Fibroblast of lung (primary cell): ENCODE results near the gene DXO. TPM values are rescaled to one million over a fixed set of nuclear protein-coding genes. Genes with fewer than 3 reads are reported as not detected.
A peak's percentile ranks its signal among the peaks of the same experiment; 100 is the strongest.
"Not testable (repeated sequence)": the region's sequence is repeated elsewhere in the genome, so short reads cannot be mapped to it uniquely, and the experiment has no call there.

Source experiments
- DNase-seq, 2 donors: peaks; one replicate each; pipeline versions ENCODE4 v3.0.0 to v3.0.0-alpha.2; 2010; ENCODE audit warnings: low read depth in 2 of 2
- H2AFZ ChIP-seq: 2 replicates; pipeline ENCODE4 v1.5.1; 2012; ENCODE audit warnings: low read length, control low read depth, inconsistent platforms
- H3K27ac ChIP-seq: 2 replicates; pipeline ENCODE4 v1.5.1; 2011; ENCODE audit warnings: low read length, control low read depth; ENCODE audit not compliant: insufficient read depth
- H3K27me3 ChIP-seq: 2 replicates; pipeline ENCODE4 v1.5.1; 2011; ENCODE audit warnings: mild to moderate bottlenecking, low read length; ENCODE audit not compliant: control insufficient read depth, insufficient read depth
- H3K36me3 ChIP-seq: 2 replicates; pipeline ENCODE4 v1.5.1; 2011; ENCODE audit warnings: low read length; ENCODE audit not compliant: control insufficient read depth, insufficient read depth
- H3K4me1 ChIP-seq: 2 replicates; pipeline ENCODE4 v1.5.1; 2011; ENCODE audit warnings: low read length; ENCODE audit not compliant: control insufficient read depth, insufficient read depth; ENCODE audit errors: extremely low read depth
- H3K4me2 ChIP-seq: 2 replicates; pipeline ENCODE4 v1.5.1; 2011; ENCODE audit warnings: low read length, control low read depth; ENCODE audit not compliant: insufficient read depth; ENCODE audit errors: extremely low read depth
- H3K4me3 ChIP-seq, 4 experiments: fragments of 200-600 bp in 1 of 4; sonication (generic) in 1 of 4; replicated peaks in 1 of 4; 2 replicates each; pipeline ENCODE4 v1.5.1; 2011 to 2016; ENCODE audit warnings: low read length in 4 of 4, low read depth in 3 of 4, mild to moderate bottlenecking in 3 of 4, control low read depth in 2 of 4, inconsistent platforms in 1 of 4, mixed read lengths in 1 of 4; ENCODE audit not compliant: insufficient read depth in 1 of 4; ENCODE audit errors: control extremely low read depth in 1 of 4
- H3K79me2 ChIP-seq: 2 replicates; pipeline ENCODE4 v1.5.1; 2012; ENCODE audit warnings: mild to moderate bottlenecking, low read length, inconsistent platforms; ENCODE audit not compliant: control insufficient read depth, insufficient read depth
- H3K9ac ChIP-seq: 2 replicates; pipeline ENCODE4 v1.5.1; 2011; ENCODE audit warnings: mild to moderate bottlenecking, low read length, control low read depth; ENCODE audit not compliant: insufficient read depth
- H3K9me3 ChIP-seq: 2 replicates; pipeline ENCODE4 v1.5.1; 2012; ENCODE audit warnings: low read depth, low read length; ENCODE audit not compliant: control insufficient read depth, insufficient read depth
- H4K20me1 ChIP-seq: 2 replicates; pipeline ENCODE4 v1.5.1; 2011; ENCODE audit warnings: low read length; ENCODE audit not compliant: control insufficient read depth, insufficient read depth; ENCODE audit errors: extremely low read depth
- CTCF ChIP-seq, 2 donors: IDR thresholded peaks in 1 of 2; conservative IDR thresholded peaks in 1 of 2; 1 replicate in 1 of 2; 2 replicates in 1 of 2; pipeline ENCODE4 v1.5.1; 2011 to 2012; ENCODE audit warnings: low read length in 2 of 2, control low read depth in 1 of 2, inconsistent platforms in 1 of 2, low read depth in 1 of 2, mild to moderate bottlenecking in 1 of 2
- EZH2 ChIP-seq: IDR thresholded peaks from 2 replicates; pipeline ENCODE4 v1.5.1; 2012; ENCODE audit warnings: low read length, control low read depth, mild to moderate bottlenecking; ENCODE audit errors: missing control alignments
- polyA plus RNA-seq, 2 donors: library from polyadenylated mRNA; depleted of rRNA in 1 of 2; stranded (reverse) in 1 of 2; unstranded in 1 of 2; fragments of >200 nt; gene quantifications; 2 replicates each; pipeline ENCODE4 v1.2.1, GENCODE V29; 2011 to 2012; ENCODE audit warnings: missing spikeins in 1 of 2
- total RNA-seq: library from RNA; depleted of rRNA; stranded (reverse); fragments of >200 nt; gene quantifications from 2 replicates; pipeline ENCODE4 v1.2.1, GENCODE V29; 2014

The DXO gene
- total and polyA plus RNA-seq, 2 donors (not counting 1 experiment from before 2014, with no cell fraction given) = 9.1 to 14.0 TPM

- Histone ChIP-seq H4K20me1 (no peaks in the 10 kb centered on the region), H3K9ac (no peak overlapping the region), H3K27me3 (no peaks in the 10 kb centered on the region), H3K27ac (no peak overlapping the region), H3K4me2 (no peak overlapping the region), H3K79me2 (peaks cover 10% of the 10 kb centered on the region), H3K9me3 (no peaks in the 10 kb centered on the region), H3K4me1 (peaks cover 6% of the 10 kb centered on the region), H3K4me3 (no peak overlapping the region), H2AFZ (no peak overlapping the region), H3K36me3 (peaks cover 2% of the 10 kb centered on the region)
- no peak for DNase-seq
- TF ChIP-seq CTCF (conservative IDR thresholded peaks at IDR 0.05 in 1 of 2, IDR thresholded peaks at IDR 0.05 in 1 of 2; ENCODE audit: low read depth in 1 of 2, low read length in 2 of 2) (no peak), EZH2 (no peak)
These were observed 6.0 kb upstream of the DXO start for GRCh38 chr6:31977816-31978431.

- not testable (repeated sequence) for H3K27me3 ChIP-seq, DNase-seq, H3K4me3 ChIP-seq, H3K27ac ChIP-seq, H3K9ac ChIP-seq, H3K36me3 ChIP-seq, H4K20me1 ChIP-seq, H3K4me2 ChIP-seq, H3K9me3 ChIP-seq, H3K4me1 ChIP-seq, H2AFZ ChIP-seq
- peaks cover 21% of the 10 kb centered on the region for H3K79me2 ChIP-seq
These were observed 4.1 kb upstream of the DXO start for GRCh38 chr6:31976065-31976464.

GRCh38 chr6:31972709-31973350, 892 bp upstream of the DXO start:
- Histone ChIP-seq H3K27me3 (no peaks in the 10 kb centered on the region), H3K79me2 (peaks cover 33% of the 10 kb centered on the region), H3K4me2 (peak overlapping the region; percentile 91), H2AFZ (peak overlapping the region; percentile 66), H3K36me3 (peaks cover 21% of the 10 kb centered on the region), H3K27ac (peak overlapping the region; percentile 100), H3K4me3 (peak overlapping the region; percentile 84 to 97 (median 94)), H3K9me3 (no peaks in the 10 kb centered on the region), H3K9ac (peak overlapping the region; percentile 98), H3K4me1 (peaks cover 18% of the 10 kb centered on the region), H4K20me1 (no peaks in the 10 kb centered on the region)
- peak; percentile 25 to 68 for DNase-seq
- TF ChIP-seq CTCF (conservative IDR thresholded peaks at IDR 0.05 in 1 of 2, IDR thresholded peaks at IDR 0.05 in 1 of 2; ENCODE audit: low read depth in 1 of 2, low read length in 2 of 2) (no peak), EZH2 (no peak)
